Measurements from ENCODE around the gene ZNRF1. TPM values are rescaled to one million over a fixed set of nuclear protein-coding genes. Genes with fewer than 3 reads are reported as not detected.

The ZNRF1 gene
- polyA plus RNA-seq, 1 donor, result 14.0 TPM

GRCh38 chr16:75105306-75106061 is 106.7 kb downstream of the ZNRF1 start:
- peak in 1 of 2 donors; percentile 34 for DNase-seq
- Histone ChIP-seq H3K9me3 (ENCODE audit: control insufficient read depth, low read depth, low read length) (no peaks in the 10 kb centered on the region), H3K27me3 (ENCODE audit: control insufficient read depth, insufficient read depth, low read length) (no peaks in the 10 kb centered on the region), H3K27ac (ENCODE audit: low read length) (no peak overlapping the region), H3K36me3 (ENCODE audit: control insufficient read depth, insufficient read depth, low read length) (peaks cover 2% of the 10 kb centered on the region), H3K4me3 (ENCODE audit: low read length) (no peak overlapping the region), H3K4me1 (ENCODE audit: control insufficient read depth, insufficient read depth, low read length) (peaks cover 9% of the 10 kb centered on the region)
- no CpG with 5 or more reads among the region's 10 CpGs for WGBS (ENCODE audit: insufficient coverage, low lambda C conversion rate)

- Histone ChIP-seq H3K27ac (ENCODE audit: low read length) (no peak overlapping the region), H3K4me3 (ENCODE audit: low read length) (no peak overlapping the region), H3K27me3 (ENCODE audit: control insufficient read depth, insufficient read depth, low read length) (no peaks in the 10 kb centered on the region), H3K4me1 (ENCODE audit: control insufficient read depth, insufficient read depth, low read length) (peaks cover 18% of the 10 kb centered on the region), H3K9me3 (ENCODE audit: control insufficient read depth, low read depth, low read length) (no peaks in the 10 kb centered on the region), H3K36me3 (ENCODE audit: control insufficient read depth, insufficient read depth, low read length) (peaks cover 2% of the 10 kb centered on the region)
- DNase-seq, result no peak
- no CpG with 5 or more reads among the region's 20 CpGs for WGBS (ENCODE audit: insufficient coverage, low lambda C conversion rate)
These were observed 107.8 kb downstream of the ZNRF1 start for GRCh38 chr16:75106351-75107274.

- no CpG with 5 or more reads among the region's 10 CpGs for WGBS (ENCODE audit: insufficient coverage, low lambda C conversion rate)
- H3K27me3 ChIP-seq (ENCODE audit: control insufficient read depth, insufficient read depth, low read length), result no peaks in the 10 kb centered on the region
- H3K27ac ChIP-seq (ENCODE audit: low read length), result no peak overlapping the region
- peaks cover 2% of the 10 kb centered on the region for H3K36me3 ChIP-seq (ENCODE audit: control insufficient read depth, insufficient read depth, low read length)
- DNase-seq, result no peak
- no peaks in the 10 kb centered on the region for H3K9me3 ChIP-seq (ENCODE audit: control insufficient read depth, low read depth, low read length)
- no peak overlapping the region for H3K4me3 ChIP-seq (ENCODE audit: low read length)
- peaks cover 26% of the 10 kb centered on the region for H3K4me1 ChIP-seq (ENCODE audit: control insufficient read depth, insufficient read depth, low read length)
These were observed 108.7 kb downstream of the ZNRF1 start for GRCh38 chr16:75107505-75107904.

- Histone ChIP-seq H3K4me1 (ENCODE audit: control insufficient read depth, insufficient read depth, low read length) (peaks cover 30% of the 10 kb centered on the region), H3K4me3 (ENCODE audit: low read length) (no peak overlapping the region), H3K9me3 (ENCODE audit: control insufficient read depth, low read depth, low read length) (no peaks in the 10 kb centered on the region), H3K27ac (ENCODE audit: low read length) (no peak overlapping the region), H3K36me3 (ENCODE audit: control insufficient read depth, insufficient read depth, low read length) (peaks cover 2% of the 10 kb centered on the region), H3K27me3 (ENCODE audit: control insufficient read depth, insufficient read depth, low read length) (no peaks in the 10 kb centered on the region)
- peak; percentile 48 to 54 for DNase-seq
- no CpG with 5 or more reads among the region's 27 CpGs for WGBS (ENCODE audit: insufficient coverage, low lambda C conversion rate)
These were observed 110.2 kb downstream of the ZNRF1 start for GRCh38 chr16:75108792-75109731.

GRCh38 chr16:75109732-75110243 is 111.0 kb downstream of the ZNRF1 start:
- no peak for DNase-seq
- Histone ChIP-seq H3K9me3 (ENCODE audit: control insufficient read depth, low read depth, low read length) (peaks cover under 1% of the 10 kb centered on the region), H3K27ac (ENCODE audit: low read length) (no peak overlapping the region), H3K4me3 (ENCODE audit: low read length) (no peak overlapping the region), H3K4me1 (ENCODE audit: control insufficient read depth, insufficient read depth, low read length) (peaks cover 30% of the 10 kb centered on the region), H3K27me3 (ENCODE audit: control insufficient read depth, insufficient read depth, low read length) (no peaks in the 10 kb centered on the region), H3K36me3 (ENCODE audit: control insufficient read depth, insufficient read depth, low read length) (peaks cover 2% of the 10 kb centered on the region)
- WGBS (ENCODE audit: insufficient coverage, low lambda C conversion rate), result no CpG with 5 or more reads among the region's 10 CpGs

- H3K4me3 ChIP-seq (ENCODE audit: low read length), result no peak overlapping the region
- H3K27me3 ChIP-seq (ENCODE audit: control insufficient read depth, insufficient read depth, low read length), result no peaks in the 10 kb centered on the region
- no CpG with 5 or more reads among the region's 28 CpGs for WGBS (ENCODE audit: insufficient coverage, low lambda C conversion rate)
- H3K36me3 ChIP-seq (ENCODE audit: control insufficient read depth, insufficient read depth, low read length), result peaks cover 2% of the 10 kb centered on the region
- H3K27ac ChIP-seq (ENCODE audit: low read length), result peak overlapping the region; percentile 13
- peak; percentile 78 to 86 for DNase-seq
- peaks cover 6% of the 10 kb centered on the region for H3K9me3 ChIP-seq (ENCODE audit: control insufficient read depth, low read depth, low read length)
- H3K4me1 ChIP-seq (ENCODE audit: control insufficient read depth, insufficient read depth, low read length), result peaks cover 28% of the 10 kb centered on the region
These were observed 112.1 kb downstream of the ZNRF1 start for GRCh38 chr16:75110637-75111513.

GRCh38 chr16:75111514-75111940 is 112.7 kb downstream of the ZNRF1 start:
- Histone ChIP-seq H3K9me3 (ENCODE audit: control insufficient read depth, low read depth, low read length) (peaks cover 6% of the 10 kb centered on the region), H3K4me3 (ENCODE audit: low read length) (no peak overlapping the region), H3K4me1 (ENCODE audit: control insufficient read depth, insufficient read depth, low read length) (peaks cover 35% of the 10 kb centered on the region), H3K36me3 (ENCODE audit: control insufficient read depth, insufficient read depth, low read length) (no peaks in the 10 kb centered on the region), H3K27ac (ENCODE audit: low read length) (no peak overlapping the region), H3K27me3 (ENCODE audit: control insufficient read depth, insufficient read depth, low read length) (no peaks in the 10 kb centered on the region)
- no peak for DNase-seq
- no CpG with 5 or more reads among the region's 7 CpGs for WGBS (ENCODE audit: insufficient coverage, low lambda C conversion rate)

GRCh38 chr16:75111961-75112733 is 113.3 kb downstream of the ZNRF1 start:
- WGBS (ENCODE audit: insufficient coverage, low lambda C conversion rate), result no CpG with 5 or more reads among the region's 26 CpGs
- Histone ChIP-seq H3K9me3 (ENCODE audit: control insufficient read depth, low read depth, low read length) (peaks cover 6% of the 10 kb centered on the region), H3K27ac (ENCODE audit: low read length) (no peak overlapping the region), H3K36me3 (ENCODE audit: control insufficient read depth, insufficient read depth, low read length) (no peaks in the 10 kb centered on the region), H3K4me1 (ENCODE audit: control insufficient read depth, insufficient read depth, low read length) (peaks cover 36% of the 10 kb centered on the region), H3K27me3 (ENCODE audit: control insufficient read depth, insufficient read depth, low read length) (no peaks in the 10 kb centered on the region), H3K4me3 (ENCODE audit: low read length) (no peak overlapping the region)
- no peak for DNase-seq
